HG02943 (cell line): ENCODE results near the gene MTCL3.
"Not testable (repeated sequence)": the region's sequence is repeated elsewhere in the genome, so short reads cannot be mapped to it uniquely, and the experiment has no call there.

Experiments used
- ATAC-seq: cut with Tn5 transposase; IDR thresholded peaks from one replicate; pipeline ENCODE4 v1.9.1; 2021; ENCODE audit warnings: mild to moderate bottlenecking, low read depth, moderate library complexity; ENCODE audit not compliant: unreplicated experiment

MTCL3 gene

GRCh38 chr6:127439718-127440117, 79.4 kb downstream of the MTCL3 start:
- ATAC-seq, result no peak

GRCh38 chr6:127436578-127437110, 82.5 kb downstream of the MTCL3 start:
- ATAC-seq, result no peak

- no peak for ATAC-seq
Observed at GRCh38 chr6:127435626-127436220, 83.4 kb downstream of the MTCL3 start.

GRCh38 chr6:127434651-127435050, 84.5 kb downstream of the MTCL3 start:
- no peak for ATAC-seq

GRCh38 chr6:127428562-127428961, 90.6 kb downstream of the MTCL3 start:
- not testable (repeated sequence) for ATAC-seq

- ATAC-seq, result no peak
Observed at GRCh38 chr6:127423921-127424320, 95.2 kb downstream of the MTCL3 start.
